ENCODE data around the gene TPCN2.

Gene TPCN2

GRCh38 chr11:69044111-69045013, 4.4 kb upstream of the TPCN2 start:
- no peak overlapping the region for H2BK15ac ChIP-seq (replicated peaks; ENCODE audit: low read depth)
- H3K4ac ChIP-seq (ENCODE audit: low read depth, low read length), result no peak overlapping the region
- peak; percentile 94 for DNase-seq
- H3K4me2 ChIP-seq (ENCODE audit: low read length), result no peak overlapping the region
- H4K5ac ChIP-seq (ENCODE audit: low read length), result no peak overlapping the region
- H3K4me1 ChIP-seq (ENCODE audit: control insufficient read depth, low read depth, low read length), result peaks cover 11% of the 10 kb centered on the region
- no peak overlapping the region for H3K56ac ChIP-seq (ENCODE audit: low read length)
- H2BK120ac ChIP-seq (ENCODE audit: low read depth, low read length), result no peak overlapping the region
- H4K8ac ChIP-seq (ENCODE audit: low read depth, low read length), result no peak overlapping the region
- H3K27me3 ChIP-seq (ENCODE audit: insufficient read depth, low read length, poor library complexity), result no peaks in the 10 kb centered on the region
- no peak overlapping the region for H3K18ac ChIP-seq (ENCODE audit: low read length)
- H2BK5ac ChIP-seq (ENCODE audit: low read length), result no peak overlapping the region
- H3K23ac ChIP-seq (ENCODE audit: low read length), result no peak overlapping the region
- no peak overlapping the region for H3K9ac ChIP-seq (ENCODE audit: low read length)
- H3K36me3 ChIP-seq (ENCODE audit: control insufficient read depth, insufficient read depth, low read length), result no peaks in the 10 kb centered on the region
- H3K4me3 ChIP-seq (ENCODE audit: low read length), result no peak overlapping the region
- H3K79me1 ChIP-seq (ENCODE audit: low read length), result no peaks in the 10 kb centered on the region
- WGBS (ENCODE audit: extremely low coverage, insufficient coverage, low lambda C conversion rate), result 100% methylated on average over 1 of the region's 15 CpGs
- peak overlapping the region; percentile 46 for H3K27ac ChIP-seq (ENCODE audit: low read depth, low read length)
- peaks cover 3% of the 10 kb centered on the region for H3K79me2 ChIP-seq (ENCODE audit: control insufficient read depth, insufficient read depth, low read length)
- no peak overlapping the region for H2AK5ac ChIP-seq (ENCODE audit: low read length)

- H3K9ac ChIP-seq (ENCODE audit: low read length), result no peak overlapping the region
- no peak overlapping the region for H3K18ac ChIP-seq (ENCODE audit: low read length)
- no peak overlapping the region for H3K56ac ChIP-seq (ENCODE audit: low read length)
- H3K4me1 ChIP-seq (ENCODE audit: control insufficient read depth, low read depth, low read length), result peaks cover 3% of the 10 kb centered on the region
- H2BK5ac ChIP-seq (ENCODE audit: low read length), result no peak overlapping the region
- no peak overlapping the region for H3K4ac ChIP-seq (ENCODE audit: low read depth, low read length)
- peak; percentile 31 for DNase-seq
- WGBS (ENCODE audit: extremely low coverage, insufficient coverage, low lambda C conversion rate), result 100% methylated on average over 1 of the region's 11 CpGs
- peaks cover 25% of the 10 kb centered on the region for H3K79me2 ChIP-seq (ENCODE audit: control insufficient read depth, insufficient read depth, low read length)
- H3K23ac ChIP-seq (ENCODE audit: low read length), result no peak overlapping the region
- H3K27me3 ChIP-seq (ENCODE audit: insufficient read depth, low read length, poor library complexity), result no peaks in the 10 kb centered on the region
- H2BK15ac ChIP-seq (replicated peaks; ENCODE audit: low read depth), result no peak overlapping the region
- H4K8ac ChIP-seq (ENCODE audit: low read depth, low read length), result no peak overlapping the region
- H2BK120ac ChIP-seq (ENCODE audit: low read depth, low read length), result no peak overlapping the region
- H4K5ac ChIP-seq (ENCODE audit: low read length), result no peak overlapping the region
- H3K79me1 ChIP-seq (ENCODE audit: low read length), result peaks cover 12% of the 10 kb centered on the region
- H2AK5ac ChIP-seq (ENCODE audit: low read length), result no peak overlapping the region
- H3K4me3 ChIP-seq (ENCODE audit: low read length), result no peak overlapping the region
- no peak overlapping the region for H3K27ac ChIP-seq (ENCODE audit: low read depth, low read length)
- no peak overlapping the region for H3K4me2 ChIP-seq (ENCODE audit: low read length)
- H3K36me3 ChIP-seq (ENCODE audit: control insufficient read depth, insufficient read depth, low read length), result no peaks in the 10 kb centered on the region
Observed at GRCh38 chr11:69048031-69048693, 570 bp upstream of the TPCN2 start.

- no peaks in the 10 kb centered on the region for H3K27me3 ChIP-seq (ENCODE audit: insufficient read depth, low read length, poor library complexity)
- no peaks in the 10 kb centered on the region for H3K36me3 ChIP-seq (ENCODE audit: control insufficient read depth, insufficient read depth, low read length)
- peak overlapping the region; percentile 61 for H3K4me3 ChIP-seq (ENCODE audit: low read length)
- H2AK5ac ChIP-seq (ENCODE audit: low read length), result no peak overlapping the region
- H2BK5ac ChIP-seq (ENCODE audit: low read length), result no peak overlapping the region
- H3K79me1 ChIP-seq (ENCODE audit: low read length), result peaks cover 12% of the 10 kb centered on the region
- no peak overlapping the region for H4K8ac ChIP-seq (ENCODE audit: low read depth, low read length)
- H2BK120ac ChIP-seq (ENCODE audit: low read depth, low read length), result no peak overlapping the region
- H3K4ac ChIP-seq (ENCODE audit: low read depth, low read length), result peak overlapping the region; percentile 84
- H3K23ac ChIP-seq (ENCODE audit: low read length), result no peak overlapping the region
- peaks cover 3% of the 10 kb centered on the region for H3K4me1 ChIP-seq (ENCODE audit: control insufficient read depth, low read depth, low read length)
- H3K56ac ChIP-seq (ENCODE audit: low read length), result peak overlapping the region; percentile 89
- DNase-seq, result no peak
- H4K5ac ChIP-seq (ENCODE audit: low read length), result no peak overlapping the region
- H2BK15ac ChIP-seq (replicated peaks; ENCODE audit: low read depth), result no peak overlapping the region
- H3K4me2 ChIP-seq (ENCODE audit: low read length), result peak overlapping the region; percentile 32
- no peak overlapping the region for H3K27ac ChIP-seq (ENCODE audit: low read depth, low read length)
- H3K18ac ChIP-seq (ENCODE audit: low read length), result peak overlapping the region; percentile 62
- no CpG with 5 or more reads among the region's 15 CpGs for WGBS (ENCODE audit: extremely low coverage, insufficient coverage, low lambda C conversion rate)
- H3K9ac ChIP-seq (ENCODE audit: low read length), result peak overlapping the region; percentile 88
- H3K79me2 ChIP-seq (ENCODE audit: control insufficient read depth, insufficient read depth, low read length), result peaks cover 29% of the 10 kb centered on the region
Observed at GRCh38 chr11:69049490-69049867, 747 bp downstream of the TPCN2 start.

GRCh38 chr11:69050592-69051380, 2.1 kb downstream of the TPCN2 start:
- Histone ChIP-seq H3K27ac (ENCODE audit: low read depth, low read length) (no peak overlapping the region), H3K23ac (ENCODE audit: low read length) (no peak overlapping the region), H4K8ac (ENCODE audit: low read depth, low read length) (no peak overlapping the region), H4K5ac (ENCODE audit: low read length) (no peak overlapping the region), H2AK5ac (ENCODE audit: low read length) (no peak overlapping the region), H2BK120ac (ENCODE audit: low read depth, low read length) (no peak overlapping the region), H3K4me3 (ENCODE audit: low read length) (no peak overlapping the region), H3K9ac (ENCODE audit: low read length) (peak overlapping the region; percentile 34), H2BK5ac (ENCODE audit: low read length) (no peak overlapping the region), H3K56ac (ENCODE audit: low read length) (peak overlapping the region; percentile 56), H3K79me1 (ENCODE audit: low read length) (peaks cover 17% of the 10 kb centered on the region), H3K4me1 (ENCODE audit: control insufficient read depth, low read depth, low read length) (no peaks in the 10 kb centered on the region), H3K4me2 (ENCODE audit: low read length) (no peak overlapping the region), H3K36me3 (ENCODE audit: control insufficient read depth, insufficient read depth, low read length) (no peaks in the 10 kb centered on the region), H3K27me3 (ENCODE audit: insufficient read depth, low read length, poor library complexity) (no peaks in the 10 kb centered on the region), H3K79me2 (ENCODE audit: control insufficient read depth, insufficient read depth, low read length) (peaks cover 29% of the 10 kb centered on the region), H2BK15ac (replicated peaks; ENCODE audit: low read depth) (no peak overlapping the region), H3K4ac (ENCODE audit: low read depth, low read length) (no peak overlapping the region), H3K18ac (ENCODE audit: low read length) (no peak overlapping the region)
- no CpG with 5 or more reads among the region's 18 CpGs for WGBS (ENCODE audit: extremely low coverage, insufficient coverage, low lambda C conversion rate)
- no peak for DNase-seq

- H3K4me1 ChIP-seq (ENCODE audit: control insufficient read depth, low read depth, low read length), result no peaks in the 10 kb centered on the region
- WGBS (ENCODE audit: extremely low coverage, insufficient coverage, low lambda C conversion rate), result no CpG with 5 or more reads among the region's 20 CpGs
Observed at GRCh38 chr11:69051381-69052342, 2.9 kb downstream of the TPCN2 start.

More at GRCh38 chr11:69051381-69052342, 2.9 kb downstream of the TPCN2 start:
- no peak overlapping the region for H3K27ac ChIP-seq (ENCODE audit: low read depth, low read length)
- peaks cover 29% of the 10 kb centered on the region for H3K79me2 ChIP-seq (ENCODE audit: control insufficient read depth, insufficient read depth, low read length)
- no peaks in the 10 kb centered on the region for H3K36me3 ChIP-seq (ENCODE audit: control insufficient read depth, insufficient read depth, low read length)
- no peak overlapping the region for H4K5ac ChIP-seq (ENCODE audit: low read length)
- H3K4me3 ChIP-seq (ENCODE audit: low read length), result no peak overlapping the region
- H3K4me2 ChIP-seq (ENCODE audit: low read length), result no peak overlapping the region
- no peak overlapping the region for H2BK5ac ChIP-seq (ENCODE audit: low read length)
- H2BK120ac ChIP-seq (ENCODE audit: low read depth, low read length), result no peak overlapping the region
- H3K9ac ChIP-seq (ENCODE audit: low read length), result no peak overlapping the region
- no peak overlapping the region for H3K18ac ChIP-seq (ENCODE audit: low read length)
- H3K56ac ChIP-seq (ENCODE audit: low read length), result peak overlapping the region; percentile 34
- H3K79me1 ChIP-seq (ENCODE audit: low read length), result peaks cover 18% of the 10 kb centered on the region
- DNase-seq, result no peak
- H3K23ac ChIP-seq (ENCODE audit: low read length), result no peak overlapping the region
- no peak overlapping the region for H4K8ac ChIP-seq (ENCODE audit: low read depth, low read length)
- H2AK5ac ChIP-seq (ENCODE audit: low read length), result no peak overlapping the region
- H3K27me3 ChIP-seq (ENCODE audit: insufficient read depth, low read length, poor library complexity), result no peaks in the 10 kb centered on the region
- H2BK15ac ChIP-seq (replicated peaks; ENCODE audit: low read depth), result no peak overlapping the region
- H3K4ac ChIP-seq (ENCODE audit: low read depth, low read length), result no peak overlapping the region

All from mesendoderm (in vitro differentiated cells).